H1 (cell line): ENCODE measurements around the gene CHMP6. TPM values are rescaled to one million over a fixed set of nuclear protein-coding genes. Genes with fewer than 3 reads are reported as not detected.

ENCODE experiments used
- CTCF ChIA-PET: fragments of 300-600 bp; sonication (Branson Sonifier 250); formaldehyde crosslinking; loops from one replicate; lab custom pipeline; 2021; ENCODE audit not compliant: partially characterized antibody; lab: Charles Lee
- POLR2A ChIA-PET: fragments of 300-600 bp; sonication (Branson Sonifier 250); formaldehyde crosslinking; loops from one replicate; lab custom pipeline; 2021; ENCODE audit warnings: inconsistent platforms; ENCODE audit not compliant: partially characterized antibody; lab: Charles Lee
- DNase-seq, 2 experiments: peaks; one replicate each; pipeline versions ENCODE4 v3.0.0 to v3.0.0-alpha.2; 2010 to 2022; ENCODE audit warnings: low spot score in 2 of 2, low read depth in 1 of 2, mixed read lengths in 1 of 2
- FAIRE-seq: peaks from 2 replicates; lab custom pipeline; 2011; peaks lifted over from hg19 to GRCh38; lab: Jason Lieb, UNC
- H2AFZ ChIP-seq: 2 replicates; pipeline ENCODE4 v1.8.1; 2012; ENCODE audit warnings: low read length, inconsistent platforms
- H2AK5ac ChIP-seq: 2 replicates; pipeline ENCODE4 v1.6.1; 2013; ENCODE audit warnings: low read depth, low read length
- H2BK120ac ChIP-seq: replicated peaks from 2 replicates; pipeline ENCODE3; 2013; ENCODE audit warnings: low read depth, low read length, inconsistent platforms
- H2BK12ac ChIP-seq: 2 replicates; pipeline ENCODE4 v1.6.1; 2013; ENCODE audit warnings: low read depth, low read length
- H2BK15ac ChIP-seq: 2 replicates; pipeline ENCODE4 v1.6.1; 2013; ENCODE audit warnings: low read length
- H2BK20ac ChIP-seq: 2 replicates; pipeline ENCODE4 v1.6.1; 2013; ENCODE audit warnings: low read length
- H2BK5ac ChIP-seq: 2 replicates; pipeline ENCODE4 v1.6.1; 2013; ENCODE audit warnings: low read depth, low read length
- H3K14ac ChIP-seq: 2 replicates; pipeline ENCODE4 v1.6.1; 2013; ENCODE audit warnings: inconsistent platforms; ENCODE audit not compliant: insufficient read length
- H3K18ac ChIP-seq: 2 replicates; pipeline ENCODE4 v1.6.1; 2013; ENCODE audit warnings: low read length; ENCODE audit errors: extremely low read depth
- H3K23ac ChIP-seq: 2 replicates; pipeline ENCODE4 v1.6.1; 2013; ENCODE audit warnings: inconsistent platforms; ENCODE audit not compliant: insufficient read length
- H3K23me2 ChIP-seq: 2 replicates; pipeline ENCODE4 v1.6.1; 2013; ENCODE audit warnings: low read depth, low read length
- H3K27ac ChIP-seq: 2 replicates; pipeline ENCODE4 v1.6.1; 2011; ENCODE audit warnings: low read depth, low read length, inconsistent platforms
- H3K27me3 ChIP-seq, 4 experiments: replicated peaks in 1 of 4; 1 replicate in 1 of 4; 2 replicates in 3 of 4; pipeline versions ENCODE4 v1.6.1 to v1.8.1; 2011 to 2013; ENCODE audit warnings: low read length in 3 of 4, mild to moderate bottlenecking in 3 of 4, inconsistent platforms in 2 of 4, mixed read lengths in 2 of 4, moderate library complexity in 1 of 4; ENCODE audit not compliant: control insufficient read depth in 3 of 4, insufficient read depth in 3 of 4; ENCODE audit errors: extremely low read depth in 1 of 4
- H3K36me3 ChIP-seq, 4 experiments: 2 replicates each; pipeline versions ENCODE4 v1.6.1 to v1.8.1; 2011 to 2013; ENCODE audit warnings: mild to moderate bottlenecking in 4 of 4, low read length in 3 of 4, moderate library complexity in 2 of 4, control low read depth in 1 of 4, inconsistent platforms in 1 of 4; ENCODE audit not compliant: insufficient read depth in 4 of 4, control insufficient read depth in 2 of 4
- H3K4ac ChIP-seq: replicated peaks from 2 replicates; pipeline ENCODE3; 2013; ENCODE audit warnings: low read length, low read depth, mixed read lengths, inconsistent platforms; ENCODE audit not compliant: insufficient read length
- H3K4me1 ChIP-seq, 4 experiments: replicated peaks in 1 of 4; 1 replicate in 1 of 4; 2 replicates in 3 of 4; pipeline versions ENCODE4 v1.6.1 to v1.8.1; 2011 to 2013; ENCODE audit warnings: low read length in 3 of 4, inconsistent platforms in 2 of 4, mixed read lengths in 1 of 4; ENCODE audit not compliant: insufficient read depth in 4 of 4, control insufficient read depth in 3 of 4
- H3K4me2 ChIP-seq, 2 experiments: 2 replicates each; pipeline versions ENCODE4 v1.6.1 to v1.8.1; 2011 to 2013; ENCODE audit warnings: low read depth in 2 of 2, low read length in 2 of 2, control low read depth in 1 of 2, inconsistent platforms in 1 of 2, mild to moderate bottlenecking in 1 of 2; ENCODE audit not compliant: insufficient read depth in 1 of 2
- H3K4me3 ChIP-seq, 4 experiments: fragments of 200-600, 300-600 bp in 1 of 4; sonication (generic), shearing (Covaris generic), sonication (Bioruptor Twin) in 1 of 4; 2 replicates each; pipeline versions ENCODE4 v1.5.1 to v1.8.1; 2011 to 2016; ENCODE audit warnings: low read length in 4 of 4, low read depth in 3 of 4, control low read depth in 2 of 4, inconsistent platforms in 2 of 4, mild to moderate bottlenecking in 2 of 4, mixed read lengths in 1 of 4, moderate library complexity in 1 of 4; ENCODE audit not compliant: insufficient read depth in 2 of 4; ENCODE audit errors: extremely low read depth in 1 of 4
- H3K56ac ChIP-seq: replicated peaks from 2 replicates; pipeline ENCODE3; 2013; ENCODE audit warnings: low read depth, mild to moderate bottlenecking, mixed read lengths, low read length, inconsistent platforms; ENCODE audit not compliant: insufficient read length
- H3K79me1 ChIP-seq: 2 replicates; pipeline ENCODE4 v1.6.1; 2013; ENCODE audit warnings: low read depth, low read length, control low read depth
- H3K79me2 ChIP-seq, 2 experiments: 2 replicates each; pipeline versions ENCODE4 v1.6.1 to v1.8.1; 2012 to 2013; ENCODE audit warnings: low read length in 2 of 2, mild to moderate bottlenecking in 2 of 2, inconsistent platforms in 1 of 2; ENCODE audit not compliant: insufficient read depth in 2 of 2, control insufficient read depth in 1 of 2
- H3K9ac ChIP-seq, 4 experiments: replicated peaks in 1 of 4; 1 replicate in 1 of 4; 2 replicates in 3 of 4; pipeline versions ENCODE4 v1.6.1 to v1.8.1; 2011 to 2013; ENCODE audit warnings: low read depth in 3 of 4, low read length in 3 of 4, control low read depth in 2 of 4, mild to moderate bottlenecking in 2 of 4, moderate library complexity in 2 of 4, inconsistent platforms in 1 of 4; ENCODE audit errors: extremely low read depth in 1 of 4
- H3K9me3 ChIP-seq, 2 experiments: 2 replicates each; pipeline versions ENCODE4 v1.6.1 to v1.8.1; 2012 to 2013; ENCODE audit warnings: mild to moderate bottlenecking in 2 of 2, moderate library complexity in 2 of 2, control low read depth in 1 of 2, inconsistent platforms in 1 of 2, low read depth in 1 of 2, low read length in 1 of 2, mixed read lengths in 1 of 2; ENCODE audit not compliant: insufficient read depth in 2 of 2
- H4K20me1 ChIP-seq, 2 experiments: replicated peaks in 1 of 2; 2 replicates each; pipeline versions ENCODE3 to v1.8.1; 2011 to 2013; ENCODE audit warnings: inconsistent platforms in 2 of 2, low read length in 2 of 2, mild to moderate bottlenecking in 1 of 2; ENCODE audit not compliant: insufficient read depth in 2 of 2, control insufficient read depth in 1 of 2
- H4K5ac ChIP-seq: 2 replicates; pipeline ENCODE4 v1.6.1; 2013; ENCODE audit warnings: low read length, low read depth, mixed read lengths, inconsistent platforms; ENCODE audit not compliant: insufficient read length
- H4K8ac ChIP-seq: 2 replicates; pipeline ENCODE4 v1.8.0; 2013; ENCODE audit warnings: mild to moderate bottlenecking, moderate library complexity, low read length, inconsistent platforms; ENCODE audit not compliant: insufficient read depth; ENCODE audit errors: extremely low read depth
- H4K91ac ChIP-seq: replicated peaks from 2 replicates; pipeline ENCODE3; 2013; ENCODE audit warnings: low read length, mixed read lengths, inconsistent platforms; ENCODE audit not compliant: insufficient read length
- CBX5 ChIP-seq: fragments of 300-800, 300-1000 bp; sonication (generic); IDR thresholded peaks from 2 replicates; pipeline ENCODE4 v1.7.1; 2016; ENCODE audit warnings: antibody characterized with exemption, low read length, low read depth
- CREB1 ChIP-seq: IDR thresholded peaks from 2 replicates; pipeline ENCODE4 v1.6.1; 2012; ENCODE audit warnings: inconsistent platforms
- EP300 ChIP-seq, 2 experiments: IDR thresholded peaks; 1 replicate in 1 of 2; 2 replicates in 1 of 2; pipeline ENCODE4 v1.6.1; 2011 to 2012; ENCODE audit warnings: low read depth in 2 of 2, low read length in 2 of 2, mild to moderate bottlenecking in 2 of 2, borderline replicate concordance in 1 of 2, inconsistent platforms in 1 of 2, moderate library complexity in 1 of 2
- GABPA ChIP-seq: IDR thresholded peaks from 2 replicates; pipeline ENCODE4 v1.6.1; 2011; ENCODE audit warnings: mild to moderate bottlenecking, low read length, moderate library complexity, borderline replicate concordance; ENCODE audit not compliant: insufficient read depth
- KDM4A ChIP-seq: IDR thresholded peaks from one replicate; pipeline ENCODE4 v1.7.1; 2012; ENCODE audit warnings: low read depth, mild to moderate bottlenecking, moderate library complexity, low read length, inconsistent platforms; ENCODE audit not compliant: severe bottlenecking
- NRF1 ChIP-seq: IDR thresholded peaks from 2 replicates; pipeline ENCODE4 v1.6.1; 2011; ENCODE audit warnings: mild to moderate bottlenecking, low read depth, low read length, improper control_type of control experiment
- POU5F1 ChIP-seq: IDR thresholded peaks from 2 replicates; pipeline ENCODE4 v1.6.1; 2011; ENCODE audit warnings: low read depth, mild to moderate bottlenecking, low read length, moderate library complexity
- RFX5 ChIP-seq: IDR thresholded peaks from 2 replicates; pipeline ENCODE4 v1.6.1; 2011; ENCODE audit warnings: low read depth, low read length, improper control_type of control experiment, borderline replicate concordance
- SIRT6 ChIP-seq: IDR thresholded peaks from one replicate; pipeline ENCODE4 v1.7.1; 2012; ENCODE audit warnings: low read length, inconsistent platforms
- TAF7 ChIP-seq: optimal IDR thresholded peaks from 2 replicates; pipeline ENCODE3; 2011; ENCODE audit warnings: low read depth, mild to moderate bottlenecking, inconsistent platforms, low read length, moderate library complexity, borderline replicate concordance
- YY1 ChIP-seq: IDR thresholded peaks from 2 replicates; pipeline ENCODE4 v1.6.1; 2011; ENCODE audit warnings: low read depth, mild to moderate bottlenecking, low read length
- WGBS, 2 experiments: shearing (Covaris generic) in 1 of 2; methylation state at CpG; one replicate each; pipeline versions ENCODE4 v1.1.6 to v1.1.7; 2013 to 2015; ENCODE audit warnings: low lambda C conversion rate in 2 of 2, mixed read lengths in 2 of 2, inconsistent platforms in 1 of 2, low coverage in 1 of 2, missing lambda C conversion rate in 1 of 2; ENCODE audit not compliant: insufficient replicate concordance in 2 of 2, insufficient coverage in 1 of 2, insufficient read length in 1 of 2; ENCODE audit errors: extremely low coverage in 1 of 2, missing lambda C conversion rate in 1 of 2; 5-methylcytosine and 5-hydroxymethylcytosine counted together
- polyA plus RNA-seq, 7 experiments: library from polyadenylated mRNA; depleted of rRNA in 3 of 7; stranded (reverse) in 5 of 7; unstranded in 2 of 7; fragments of >200 nt in 5 of 7; fragments of 200-250 nt in 2 of 7; gene quantifications; 1 replicate in 5 of 7; 2 replicates in 1 of 7; 4 replicates in 1 of 7; pipeline versions ENCODE4 v1.2.1 to v1.2.3, GENCODE V29; 2011 to 2013; ENCODE audit warnings: missing spikeins in 2 of 7, mixed read lengths in 2 of 7
- total RNA-seq: library from RNA; stranded (reverse); fragmentation: NEBNext Ultra II Directional; extraction: Animal tissue kit (Norgen Biotek cat#: 25700); gene quantifications from 2 replicates; pipeline ENCODE4 v1.2.1, GENCODE V29; 2021
- TF ChIP-seq, protein P1 (sequence below): IDR thresholded peaks from 2 replicates; pipeline ENCODE4 v1.6.1; 2011; ENCODE audit warnings: low read depth, mild to moderate bottlenecking, low read length; ENCODE audit not compliant: insufficient read depth
- TF ChIP-seq, protein P2 (sequence below): IDR thresholded peaks from 2 replicates; pipeline ENCODE4 v1.6.1; 2012; ENCODE audit warnings: inconsistent platforms

Gene CHMP6
- total and polyA plus RNA-seq, 2 of the 8 experiments (the other 6 are each of a cell fraction or from before 2014, with no cell fraction given): 15.7 to 24.3 TPM

DNA sequence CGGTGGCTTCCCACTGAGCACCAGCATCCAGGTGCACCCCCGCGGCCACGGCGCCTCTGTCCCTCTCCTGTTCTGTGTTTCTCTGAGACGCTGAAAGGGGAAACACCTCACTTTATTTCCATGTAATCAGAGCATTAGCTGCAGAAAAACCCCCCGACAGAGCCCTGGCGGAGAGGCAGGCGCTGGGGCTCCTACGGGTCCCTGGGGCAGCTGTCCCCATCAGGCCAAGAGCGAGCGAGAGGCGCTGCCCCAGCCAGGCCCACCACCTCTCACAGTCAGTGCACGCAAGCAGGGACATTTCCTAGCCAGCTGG lies 27.1 kb upstream of the CHMP6 start:
- CTCF ChIA-PET: interaction anchor here (0.7 to 3.3 kb wide), 5 partner anchors 13 to 243 kb away, joined by 3 to 13 read pairs (median 7); no protein-coding TSS in a partner anchor
- TF ChIP-seq CREB1: no peak
- TF ChIP-seq CBX5: no peak
- TF ChIP-seq POU5F1: no peak
- no peak for TF ChIP-seq GABPA
- TF ChIP-seq SIRT6: no peak
- no peak for TF ChIP-seq TAF7
- no peak for TF ChIP-seq KDM4A
- TF ChIP-seq, protein P1, sequence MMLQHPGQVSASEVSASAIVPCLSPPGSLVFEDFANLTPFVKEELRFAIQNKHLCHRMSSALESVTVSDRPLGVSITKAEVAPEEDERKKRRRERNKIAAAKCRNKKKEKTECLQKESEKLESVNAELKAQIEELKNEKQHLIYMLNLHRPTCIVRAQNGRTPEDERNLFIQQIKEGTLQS: no peak
- TF ChIP-seq EP300 (IDR thresholded peaks at IDR 0.05; ENCODE audit: borderline replicate concordance in 1 of 2, low read depth in 2 of 2, low read length in 2 of 2): no peak
- TF ChIP-seq RFX5: no peak
- TF ChIP-seq YY1: no peak
- TF ChIP-seq, protein P2, sequence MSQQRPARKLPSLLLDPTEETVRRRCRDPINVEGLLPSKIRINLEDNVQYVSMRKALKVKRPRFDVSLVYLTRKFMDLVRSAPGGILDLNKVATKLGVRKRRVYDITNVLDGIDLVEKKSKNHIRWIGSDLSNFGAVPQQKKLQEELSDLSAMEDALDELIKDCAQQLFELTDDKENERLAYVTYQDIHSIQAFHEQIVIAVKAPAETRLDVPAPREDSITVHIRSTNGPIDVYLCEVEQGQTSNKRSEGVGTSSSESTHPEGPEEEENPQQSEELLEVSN: no peak
- TF ChIP-seq NRF1: no peak

More for the DNA sequence above, 27.1 kb upstream of the CHMP6 start:
- POLR2A ChIA-PET: interaction anchor here (0.7 to 1.4 kb wide), 2 partner anchors 13 to 57 kb away, joined by 3 to 4 read pairs; no protein-coding TSS in a partner anchor
- H4K20me1 ChIP-seq: peaks cover 0 to 7% of the 10 kb centered on the region in 2 experiments
- no peak overlapping the region for H2BK120ac ChIP-seq
- H4K5ac ChIP-seq: no peak overlapping the region
- WGBS, 2 experiments: 88% methylated on average over 7 of the region's 14 CpGs; no CpG with 5 or more reads in 1 of the 2 experiments
- H3K36me3 ChIP-seq: peaks cover 0 to 2% (median 0%) of the 10 kb centered on the region in 4 experiments; a peak in 1 of 8 replicates
- FAIRE-seq (no peak), DNase-seq (no peak)
- no peak overlapping the region; the same call in 1 of the 2 replicates for H4K8ac ChIP-seq
- H3K56ac ChIP-seq: no peak overlapping the region
- no peaks in the 10 kb centered on the region for H3K27me3 ChIP-seq
- H3K4me3 ChIP-seq: no peak overlapping the region
- H3K23ac ChIP-seq: no peak overlapping the region
- H3K79me2 ChIP-seq: no peaks in the 10 kb centered on the region
- no peak overlapping the region for H2BK12ac ChIP-seq
- no peak overlapping the region for H2AFZ ChIP-seq
- no peak overlapping the region for H3K14ac ChIP-seq
- H4K91ac ChIP-seq: no peak overlapping the region
- no peak overlapping the region for H2BK20ac ChIP-seq
- H3K27ac ChIP-seq: no peak overlapping the region
- H3K4ac ChIP-seq: no peak overlapping the region
- H3K18ac ChIP-seq: no peak overlapping the region
- H3K9ac ChIP-seq: no peak overlapping the region
- no peaks in the 10 kb centered on the region for H3K23me2 ChIP-seq
- no peak overlapping the region; the same call in 1 of the 2 replicates for H2BK5ac ChIP-seq
- no peaks in the 10 kb centered on the region for H3K9me3 ChIP-seq
- H2BK15ac ChIP-seq: no peak overlapping the region
- no peak overlapping the region for H3K4me2 ChIP-seq
- H2AK5ac ChIP-seq: no peak overlapping the region
- H3K4me1 ChIP-seq: peaks cover 0 to 3% (median 0%) of the 10 kb centered on the region in 4 experiments; a peak in 2 of 7 replicates
- H3K79me1 ChIP-seq: no peaks in the 10 kb centered on the region
